Ishikawa (cell line): Measurements from ENCODE around the gene SRSF2.

Experiments
- FOXM1 ChIP-seq: IDR thresholded peaks from 2 replicates; pipeline ENCODE4 v1.6.1; 2012; ENCODE audit warnings: low read depth, borderline replicate concordance
- RAD21 ChIP-seq: IDR thresholded peaks from 2 replicates; pipeline ENCODE4 v1.6.1; 2012; ENCODE audit warnings: low read depth
- TAF1 ChIP-seq: IDR thresholded peaks from 2 replicates; pipeline ENCODE4 v1.6.1; 2012; ENCODE audit warnings: low read depth, mild to moderate bottlenecking
- YY1 ChIP-seq: IDR thresholded peaks from 2 replicates; pipeline ENCODE4 v1.6.1; 2012; ENCODE audit warnings: low read depth
- ZBTB7A ChIP-seq: IDR thresholded peaks from 2 replicates; pipeline ENCODE4 v1.6.1; 2012; ENCODE audit warnings: low read depth

GRCh38 chr17:76726231-76726775, 10.8 kb downstream of the SRSF2 start, which contains the start of gene JMJD6:
- TF ChIP-seq RAD21 (no peak), ZBTB7A (0 out of 2 replicates have a peak, but pooled peaks have one; percentile 12), YY1 (peak; percentile 95), FOXM1 (no peak), TAF1 (peak; percentile 70; the same call in 1 of the 2 replicates)
